HK-2 (cell line): ENCODE results near the gene LMAN1L.

Experiments used
- DNase-seq: peaks from one replicate; pipeline ENCODE4 v3.0.0-alpha.2; 2018; ENCODE audit not compliant: unreplicated experiment

LMAN1L gene

DNA sequence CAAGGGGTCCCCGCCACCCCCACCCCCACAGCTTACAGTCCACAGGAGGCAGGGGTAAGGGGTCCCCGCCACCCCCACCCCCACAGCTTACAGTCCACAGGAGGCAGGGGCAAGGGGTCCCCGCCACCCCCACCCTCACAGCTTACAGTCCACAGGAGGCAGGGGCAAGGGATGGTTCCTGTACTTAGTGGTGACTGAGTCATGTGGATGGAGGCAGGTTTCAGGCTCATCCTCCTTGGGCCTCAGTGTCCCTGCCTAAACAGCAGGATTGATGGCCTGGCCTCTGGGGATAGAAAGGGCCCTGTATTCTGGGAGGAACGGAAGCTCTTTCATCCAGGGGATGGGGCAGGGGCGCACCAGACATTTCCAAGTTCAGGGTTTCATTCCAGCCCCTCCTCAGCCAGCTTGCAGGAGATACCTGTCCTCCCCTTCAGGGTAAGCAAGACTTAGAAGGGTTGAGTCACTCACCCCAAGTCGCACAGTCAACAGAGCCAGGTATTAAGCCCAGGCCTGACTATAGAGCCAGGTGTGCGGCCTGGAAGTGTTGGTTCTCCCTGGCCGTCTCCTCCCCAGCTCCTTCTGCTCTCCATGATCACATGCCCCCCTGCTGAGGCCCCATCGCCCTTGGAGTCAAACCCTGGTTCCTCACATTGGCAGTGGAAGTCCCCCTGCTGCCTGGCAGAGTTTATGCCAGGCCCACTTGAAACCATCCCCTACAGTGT lies 18.2 kb upstream of the LMAN1L start:
- DNase-seq: no peak

GRCh38 chr15:74794970-74795349 lies 17.7 kb upstream of the LMAN1L start:
- DNase-seq: no peak

GRCh38 chr15:74795966-74796625 lies 16.5 kb upstream of the LMAN1L start:
- no peak for DNase-seq

DNA sequence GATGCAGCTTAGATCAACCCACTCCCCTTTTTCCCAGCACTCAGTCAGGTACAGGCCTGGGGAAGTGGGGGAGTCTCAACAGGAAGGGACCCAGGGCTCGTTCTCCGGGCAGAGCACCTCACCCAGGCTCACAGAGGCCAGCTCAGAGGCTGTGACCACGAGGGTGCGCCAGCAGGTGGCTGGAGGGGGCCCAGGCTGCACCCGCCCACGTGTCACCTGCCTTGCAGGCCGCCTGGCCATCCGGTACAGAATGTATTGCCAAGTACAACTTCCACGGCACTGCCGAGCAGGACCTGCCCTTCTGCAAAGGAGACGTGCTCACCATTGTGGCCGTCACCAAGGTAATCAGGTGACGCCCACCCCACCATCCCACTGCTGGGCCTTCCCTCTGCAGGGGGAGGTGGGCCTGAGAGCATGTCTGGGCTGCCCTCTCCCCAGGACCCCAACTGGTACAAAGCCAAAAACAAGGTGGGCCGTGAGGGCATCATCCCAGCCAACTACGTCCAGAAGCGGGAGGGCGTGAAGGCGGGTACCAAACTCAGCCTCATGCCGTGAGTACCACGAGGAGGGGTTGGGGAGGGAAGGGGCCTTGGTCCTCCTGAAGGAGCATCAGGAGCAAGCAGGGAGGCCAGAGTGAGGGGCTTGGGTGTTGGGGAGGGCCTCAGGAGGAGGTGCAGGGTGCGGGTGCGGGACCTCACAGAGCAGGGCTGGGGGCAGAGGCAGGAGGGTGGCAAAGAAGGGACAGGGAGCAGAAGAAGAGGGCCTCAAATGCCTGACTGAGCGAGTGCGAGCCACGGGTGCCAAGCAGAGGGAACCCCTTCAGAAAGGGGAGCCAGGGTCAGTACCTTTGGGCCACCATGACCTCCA lies 14.0 kb upstream of the LMAN1L start:
- no peak for DNase-seq

DNA sequence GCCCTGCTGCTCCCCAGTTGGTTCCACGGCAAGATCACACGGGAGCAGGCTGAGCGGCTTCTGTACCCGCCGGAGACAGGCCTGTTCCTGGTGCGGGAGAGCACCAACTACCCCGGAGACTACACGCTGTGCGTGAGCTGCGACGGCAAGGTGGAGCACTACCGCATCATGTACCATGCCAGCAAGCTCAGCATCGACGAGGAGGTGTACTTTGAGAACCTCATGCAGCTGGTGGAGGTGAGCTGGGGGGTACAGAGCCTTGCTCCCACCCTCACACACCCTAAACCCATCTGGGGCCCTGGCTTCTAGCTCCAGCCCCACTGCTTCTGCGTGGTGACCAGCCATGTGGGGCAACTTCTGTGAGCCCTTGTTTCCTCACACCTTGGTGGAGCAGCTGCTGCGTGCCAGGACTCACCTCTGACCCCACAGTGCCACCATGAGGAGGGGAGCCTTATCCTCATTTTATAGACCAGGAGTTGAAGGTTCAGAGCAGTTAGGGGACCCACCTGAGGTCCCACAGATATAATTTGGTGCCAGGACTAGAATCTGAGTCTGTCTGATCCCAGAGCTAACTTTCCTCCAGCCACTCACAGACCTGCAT lies 13.3 kb upstream of the LMAN1L start:
- no peak for DNase-seq

DNA sequence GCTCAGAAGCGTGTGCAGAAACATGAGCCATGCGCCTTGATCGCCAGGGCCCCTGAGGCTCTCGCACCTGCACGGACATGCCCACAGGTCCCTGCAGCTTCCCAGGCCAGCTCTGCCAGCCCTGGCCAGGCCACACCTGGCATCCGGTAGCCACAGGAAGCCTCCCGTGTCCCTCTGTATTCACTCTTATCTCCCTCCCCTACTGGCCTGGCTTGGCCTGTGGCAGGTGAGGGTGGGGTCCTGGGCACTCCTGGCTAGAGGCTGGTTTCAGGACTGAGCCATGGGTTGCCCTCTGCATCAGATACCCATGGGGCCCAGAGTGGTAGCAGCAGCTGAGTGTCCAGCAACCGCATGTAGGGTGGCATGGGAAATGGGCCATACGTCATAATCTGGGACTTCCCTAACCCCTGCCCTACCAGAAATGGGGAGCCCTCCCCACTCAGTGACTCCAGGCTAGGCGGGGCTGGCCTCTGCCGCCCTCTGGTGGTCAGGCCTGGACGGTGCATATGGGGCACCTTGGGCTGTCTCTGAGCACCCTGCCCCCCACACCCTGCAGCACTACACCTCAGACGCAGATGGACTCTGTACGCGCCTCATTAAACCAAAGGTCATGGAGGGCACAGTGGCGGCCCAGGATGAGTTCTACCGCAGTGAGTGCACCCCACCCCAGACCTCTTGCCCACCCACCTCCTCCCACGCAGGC lies 12.6 kb upstream of the LMAN1L start:
- DNase-seq: peak; percentile 81

DNA sequence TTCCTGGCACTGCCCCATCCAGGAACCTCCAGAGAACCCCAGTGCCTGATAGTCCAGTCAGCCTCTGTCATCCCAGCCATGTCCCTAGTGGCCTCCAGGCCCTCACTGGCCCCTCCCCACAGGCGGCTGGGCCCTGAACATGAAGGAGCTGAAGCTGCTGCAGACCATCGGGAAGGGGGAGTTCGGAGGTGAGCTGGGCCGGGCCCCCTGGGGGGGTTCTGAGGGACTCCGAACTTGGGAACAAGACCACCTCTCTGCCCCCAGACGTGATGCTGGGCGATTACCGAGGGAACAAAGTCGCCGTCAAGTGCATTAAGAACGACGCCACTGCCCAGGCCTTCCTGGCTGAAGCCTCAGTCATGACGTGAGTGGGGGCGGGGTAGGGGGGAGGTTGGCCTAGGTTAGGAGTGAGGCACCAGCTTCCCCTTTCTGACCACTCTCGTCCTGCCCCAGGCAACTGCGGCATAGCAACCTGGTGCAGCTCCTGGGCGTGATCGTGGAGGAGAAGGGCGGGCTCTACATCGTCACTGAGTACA lies 12.0 kb upstream of the LMAN1L start:
- DNase-seq: no peak

- no peak for DNase-seq
Measured at GRCh38 chr15:74801311-74801997, 11.2 kb upstream of the LMAN1L start.

- no peak for DNase-seq
Measured at GRCh38 chr15:74802290-74802689, 10.3 kb upstream of the LMAN1L start.

GRCh38 chr15:74802862-74803447 lies 9.7 kb upstream of the LMAN1L start:
- DNase-seq: no peak

DNA sequence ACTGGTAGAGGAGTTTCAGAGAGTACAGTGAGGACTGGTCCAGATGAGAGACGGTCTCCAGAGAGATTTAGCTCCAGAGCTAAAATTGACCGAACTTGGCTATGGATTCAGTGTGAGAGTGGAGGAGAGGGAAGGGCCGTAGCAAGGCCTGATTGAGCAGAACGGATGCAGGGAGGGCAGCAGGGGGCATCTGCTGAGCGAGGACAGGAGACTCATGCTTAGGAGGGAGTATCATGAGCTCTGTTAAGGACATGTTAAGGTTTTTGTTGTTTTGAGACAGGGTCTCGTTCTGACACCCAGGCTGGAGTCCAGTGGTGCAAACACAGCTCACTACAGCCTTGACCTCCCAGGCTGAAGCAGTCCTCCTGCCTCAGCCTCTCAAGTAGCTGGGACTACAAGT lies 7.7 kb upstream of the LMAN1L start:
- no peak for DNase-seq

DNA sequence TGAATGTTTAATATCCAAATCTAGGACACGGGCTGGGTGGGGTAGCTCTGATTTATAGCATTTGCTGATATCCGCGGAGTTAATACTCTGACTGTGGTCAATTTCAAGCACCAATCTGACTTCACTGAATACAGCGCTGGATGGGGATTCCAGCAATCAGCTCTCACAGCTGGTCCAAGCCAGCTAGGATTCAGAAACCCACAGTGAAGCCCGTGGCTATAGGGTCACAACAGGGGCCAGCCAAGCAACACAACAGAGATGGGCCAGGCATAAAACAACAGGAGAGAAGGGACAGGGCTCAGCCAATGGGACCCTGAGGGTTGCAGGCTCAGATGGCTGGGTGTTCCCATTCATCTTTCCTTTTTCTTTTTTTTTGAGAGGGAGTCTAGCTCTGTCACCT lies 5.4 kb upstream of the LMAN1L start:
- no peak for DNase-seq

DNA sequence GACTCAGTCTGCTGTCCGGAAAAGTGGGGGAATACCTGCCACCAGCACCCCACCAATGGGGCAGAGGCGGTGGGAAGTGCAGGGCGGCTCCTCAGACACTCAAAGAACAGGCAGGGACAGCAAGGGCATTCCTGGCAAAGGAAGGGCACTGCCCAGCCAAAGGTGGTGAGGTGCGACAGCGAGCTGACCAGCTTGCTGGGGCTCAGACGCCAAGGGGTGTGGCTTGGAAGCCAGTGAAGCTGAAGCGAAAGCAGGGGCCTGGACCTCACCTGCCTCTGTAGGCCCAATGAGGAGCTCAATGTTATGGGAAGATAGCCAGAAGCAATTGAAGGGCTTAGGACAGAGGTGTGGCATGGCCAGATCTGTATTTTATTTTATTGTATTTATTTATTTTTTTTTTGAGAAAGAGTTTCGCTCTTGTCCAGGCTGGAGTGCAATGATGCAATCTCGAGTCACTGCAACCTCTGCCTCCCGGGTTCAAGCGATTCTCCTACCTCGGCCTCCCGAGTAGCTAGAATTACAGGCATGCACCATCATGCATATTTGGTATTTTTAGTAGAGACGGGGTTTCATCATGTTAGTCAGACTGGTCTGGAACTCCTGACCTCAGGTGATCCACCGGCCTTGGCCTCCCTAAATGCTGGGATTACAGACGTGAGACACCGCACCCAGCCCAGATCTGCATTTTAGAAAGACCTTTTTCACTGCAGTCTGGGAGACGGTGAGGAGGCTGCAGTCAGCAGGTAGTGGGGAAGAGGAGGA lies 4.4 kb upstream of the LMAN1L start:
- DNase-seq: no peak

DNA sequence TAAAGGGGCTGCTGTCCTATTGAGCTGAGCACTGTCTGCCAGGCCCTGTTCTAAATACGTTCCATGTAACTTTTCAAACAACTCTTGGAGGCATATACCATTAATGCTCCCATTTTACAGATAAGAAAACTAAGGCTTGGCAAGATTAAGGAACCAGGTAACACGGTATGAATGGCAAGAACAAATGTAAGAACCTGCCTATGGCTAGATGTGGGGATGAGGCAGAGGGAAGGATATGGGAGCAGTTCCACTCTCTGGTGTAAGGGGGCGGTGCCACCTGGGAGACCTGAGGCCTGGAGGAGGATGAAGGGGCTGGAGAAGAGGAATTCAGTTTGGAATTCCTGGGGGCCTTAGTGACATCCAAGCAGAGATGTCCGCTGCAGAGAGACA lies 3.8 kb upstream of the LMAN1L start:
- DNase-seq: no peak

DNA sequence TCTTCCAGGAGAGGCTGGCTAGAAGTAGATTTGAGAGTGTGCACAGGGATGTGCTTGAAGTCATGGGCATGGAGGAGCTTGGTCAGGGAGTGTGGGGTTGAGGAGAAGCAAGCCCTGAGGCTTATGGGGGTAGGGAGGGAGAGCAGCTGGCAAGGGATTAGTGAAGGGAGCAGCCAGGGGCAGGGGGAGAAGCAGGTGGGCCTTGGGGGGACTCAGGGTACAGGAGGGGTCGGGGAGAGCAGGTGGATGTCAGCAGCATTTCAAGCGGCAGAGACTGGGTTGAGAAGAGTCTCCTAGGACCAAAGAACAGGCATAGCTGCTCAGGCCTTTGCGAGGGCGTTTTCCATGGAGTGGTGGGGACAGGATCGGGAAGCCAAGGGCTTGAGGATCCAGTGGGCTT lies 3.4 kb upstream of the LMAN1L start:
- no peak for DNase-seq

DNA sequence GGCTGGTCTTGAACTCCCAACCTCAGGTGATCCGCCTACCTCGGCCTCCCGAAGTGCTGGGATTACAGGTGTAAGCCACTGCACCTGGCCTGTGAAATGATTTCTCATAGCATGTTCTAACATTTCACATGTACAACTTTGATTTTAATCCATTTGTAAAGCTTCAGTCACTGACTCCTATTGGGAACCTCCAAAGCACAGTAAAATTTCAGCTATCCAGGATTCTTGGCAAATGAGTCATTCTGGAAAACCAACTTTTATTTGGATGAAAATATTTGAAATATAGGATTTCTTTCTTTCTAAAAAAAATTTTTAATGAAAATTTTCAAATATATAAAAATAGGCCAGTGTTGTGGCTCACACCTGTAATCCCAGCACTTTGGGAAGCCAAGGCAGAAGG lies 2.7 kb upstream of the LMAN1L start:
- no peak for DNase-seq

- DNase-seq: no peak
Measured at GRCh38 chr15:74815121-74815934, 2.7 kb downstream of the LMAN1L start.

- no peak for DNase-seq
Measured at GRCh38 chr15:74815961-74816360, 3.3 kb downstream of the LMAN1L start.
